ENCODE data around the gene MXD4.

MXD4 gene

DNA sequence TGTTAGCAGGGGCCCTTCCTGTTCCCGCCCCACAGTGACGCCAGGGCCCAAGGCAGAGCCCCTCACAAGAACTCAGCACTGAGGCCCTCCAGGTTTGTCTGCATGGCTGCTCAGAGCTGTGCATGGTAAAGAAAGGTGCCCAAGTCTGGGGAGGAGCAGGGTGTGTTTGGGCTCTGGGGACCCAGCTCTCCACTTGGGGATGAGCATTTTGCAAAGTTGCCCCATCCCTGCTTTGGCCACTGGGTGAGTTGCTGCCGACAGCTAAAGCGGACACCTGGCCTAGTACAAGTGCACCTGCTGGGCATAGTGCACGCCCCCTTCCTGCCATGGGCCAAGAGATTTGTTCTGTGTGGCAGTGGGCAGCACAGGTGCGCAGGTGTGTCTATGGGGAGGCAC lies 2.0 kb upstream of the MXD4 start:
- peak in 2 of 51 donors; percentile 17 to 41 for DNase-seq

GRCh38 chr4:2262944-2263250 lies 988 bp upstream of the MXD4 start:
- DNase-seq = no peak

GRCh38 chr4:2262145-2262943 lies 435 bp upstream of the MXD4 start:
- DNase-seq = peak; percentile 65 to 100 (median 99)

DNA sequence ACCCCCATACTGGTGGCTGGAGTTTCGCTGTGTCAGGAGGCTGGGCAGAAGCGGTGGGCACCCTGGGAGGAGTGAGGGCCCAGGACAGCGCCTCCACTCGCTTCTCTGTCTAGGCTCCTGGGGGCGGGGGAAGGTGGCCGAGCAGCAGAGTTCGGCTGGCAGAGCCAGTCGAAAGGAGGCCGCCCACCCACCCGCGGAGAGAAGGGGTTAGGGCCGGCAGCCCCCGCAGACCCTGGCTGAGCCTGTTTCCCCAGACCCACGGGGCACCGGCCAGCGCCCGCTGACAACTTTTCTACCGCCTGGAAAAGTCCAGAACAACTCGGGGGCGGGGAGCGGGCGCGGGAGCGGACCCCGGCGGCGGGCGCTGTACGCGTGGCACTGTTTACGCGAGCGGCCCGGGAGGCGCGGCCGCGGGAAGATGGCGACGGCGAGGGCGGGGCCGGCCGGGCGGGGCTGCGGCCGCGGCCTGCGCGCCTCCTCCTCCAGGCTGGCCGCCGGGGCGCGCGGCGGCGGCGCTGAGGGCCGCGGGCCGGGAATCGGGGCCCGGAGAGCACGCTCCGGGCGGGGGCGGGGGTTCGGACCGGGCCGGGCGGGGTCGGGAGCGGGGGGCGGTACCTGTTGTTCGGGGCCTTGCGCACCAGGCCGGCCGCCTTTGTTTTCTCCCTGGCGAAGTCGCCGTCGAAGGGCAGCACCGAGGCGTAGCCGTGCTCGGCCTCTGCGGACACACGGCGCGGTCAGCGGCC lies 628 bp downstream of the MXD4 start:
- DNase-seq = peak in 12 of 51 donors; percentile 30 to 60 (median 42)

- no peak for DNase-seq
Measured at GRCh38 chr4:2260344-2261109, 1.4 kb downstream of the MXD4 start.

DNA sequence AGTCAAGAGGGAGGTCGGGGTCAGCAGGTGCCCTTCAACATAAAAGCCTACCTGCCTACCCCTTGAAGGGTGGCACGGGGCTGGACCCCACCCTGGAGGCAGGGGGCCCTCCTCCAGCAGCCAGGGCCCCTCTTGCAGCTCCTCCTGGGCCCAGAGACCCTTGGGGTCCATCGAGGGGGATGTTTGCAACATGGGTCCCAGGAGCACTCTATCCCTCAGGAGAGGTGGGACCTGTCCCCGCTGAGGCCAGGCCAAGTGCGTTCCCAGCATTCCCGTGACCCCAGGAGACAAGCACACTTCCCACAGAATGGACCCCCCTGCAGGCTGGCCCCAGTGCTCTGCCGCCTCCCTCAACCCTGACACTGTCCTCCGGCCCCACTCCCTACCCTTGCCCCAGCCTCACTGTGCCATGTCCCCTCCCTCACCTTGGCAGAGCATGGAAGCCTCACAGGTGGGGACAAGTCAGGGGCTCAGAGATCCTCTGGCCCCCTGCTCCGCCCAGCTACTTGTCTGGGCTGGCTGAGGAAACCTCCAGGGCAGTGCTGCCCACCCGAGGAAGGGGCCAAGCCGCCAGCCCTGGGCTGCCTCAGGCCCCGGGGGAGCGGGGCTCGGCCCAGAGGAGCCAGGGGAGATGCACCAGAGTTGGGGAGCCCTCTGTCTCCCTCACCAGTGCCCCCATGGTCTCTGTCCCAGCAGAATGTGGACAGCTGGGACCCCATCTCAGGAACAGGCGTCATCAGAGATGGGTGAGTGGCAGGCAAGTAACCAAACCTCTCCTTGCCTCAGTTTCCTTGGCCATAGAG lies 2.2 kb downstream of the MXD4 start:
- DNase-seq = no peak

GRCh38 chr4:2259036-2259540 lies 2.8 kb downstream of the MXD4 start:
- no peak for DNase-seq

DNA sequence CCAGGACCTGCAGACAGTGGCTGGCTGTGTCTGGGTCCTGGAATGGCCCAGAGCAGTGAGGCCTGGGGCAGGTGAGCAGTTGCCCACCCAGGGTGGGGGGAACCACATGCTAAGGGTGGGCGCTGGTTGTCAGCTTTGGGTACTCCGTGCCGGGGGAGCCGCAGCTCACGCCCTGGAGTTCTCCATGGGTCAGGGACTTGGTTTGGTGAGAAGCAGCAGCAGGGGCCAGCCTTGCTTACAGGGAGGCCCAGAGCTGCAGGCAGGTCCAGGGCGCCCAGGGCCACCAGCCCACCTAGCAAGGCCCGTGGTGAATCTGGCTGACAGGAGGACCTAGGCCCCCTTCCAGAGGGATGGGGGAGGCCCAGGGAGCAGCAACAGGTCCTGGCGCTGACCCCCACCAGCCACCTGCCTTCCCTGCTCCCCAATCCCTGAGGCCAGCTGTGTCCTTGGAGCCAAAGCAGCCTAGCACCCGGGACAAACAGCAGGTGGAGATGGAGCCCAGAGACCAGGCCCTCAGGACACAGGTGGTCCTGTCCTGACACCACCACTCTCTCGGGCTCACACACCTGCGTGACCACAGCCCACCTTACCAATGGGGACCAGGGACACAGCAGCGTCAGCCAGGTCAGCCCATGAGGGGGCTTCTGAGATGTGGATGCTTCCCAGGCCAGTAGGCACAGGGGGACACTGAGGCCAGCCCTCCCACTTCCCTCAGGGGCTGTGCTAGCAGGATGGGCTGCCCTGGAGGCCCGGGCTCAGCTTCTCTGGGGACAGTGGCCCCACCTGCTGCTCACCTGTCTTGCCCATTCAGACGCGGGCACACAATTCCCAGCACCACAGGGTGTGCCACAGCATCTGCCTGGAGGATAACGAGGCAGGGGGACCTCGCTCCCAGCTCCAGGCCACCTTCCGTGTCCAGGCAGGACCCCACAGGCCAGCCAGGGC lies 3.5 kb downstream of the MXD4 start:
- DNase-seq = no peak

- no peak for DNase-seq
Measured at GRCh38 chr4:2257361-2258081, 4.4 kb downstream of the MXD4 start.

DNA sequence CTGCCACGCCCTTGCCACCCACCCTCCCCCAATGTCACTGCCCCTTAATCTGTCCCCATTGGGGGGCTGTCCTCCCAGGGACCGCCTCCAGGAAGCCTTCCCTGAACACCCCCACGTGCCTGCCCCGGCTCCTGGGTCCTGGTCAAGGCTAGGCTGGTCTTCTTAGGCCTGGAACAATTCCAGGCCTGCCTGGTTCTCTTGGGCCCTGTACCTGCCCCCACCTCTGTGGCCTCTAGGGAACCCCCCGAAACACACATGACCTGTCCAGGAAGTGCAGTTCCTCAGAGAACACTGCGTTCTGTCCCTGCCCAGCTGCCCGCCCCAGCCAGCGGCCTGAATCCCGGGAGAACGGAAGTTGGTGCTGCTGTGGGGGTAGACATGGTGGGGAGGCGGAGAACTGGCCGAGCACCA lies 5.1 kb downstream of the MXD4 start:
- DNase-seq = peak in 2 of 51 donors; percentile 22 to 36

DNA sequence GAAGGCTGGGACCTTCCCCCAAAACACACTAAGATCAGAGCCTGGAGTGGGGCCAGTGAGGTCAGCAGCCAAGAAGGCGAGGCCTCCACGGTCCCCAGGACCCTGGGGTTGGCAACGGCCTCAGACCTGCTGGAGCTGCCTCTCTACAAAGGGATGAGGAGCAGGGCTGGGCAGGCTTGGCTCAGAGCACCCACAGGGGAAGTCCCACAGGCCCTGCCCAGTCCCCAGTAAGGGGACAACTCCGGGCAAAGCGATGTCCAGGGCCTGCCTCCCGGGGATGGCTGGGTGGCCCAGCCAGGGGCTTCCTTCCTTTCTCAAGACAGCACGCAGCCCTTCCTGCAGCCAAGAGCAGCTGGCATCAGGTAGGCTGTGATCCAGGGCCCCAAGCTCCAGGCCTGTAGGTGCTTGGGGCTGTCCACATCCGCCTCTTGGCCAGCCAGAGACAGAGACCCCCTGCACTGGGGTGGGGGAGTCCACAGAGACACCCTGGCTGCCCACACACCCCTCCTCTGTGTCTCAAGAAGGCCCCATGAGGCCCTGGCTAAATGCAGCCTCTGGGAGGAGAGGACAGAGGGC lies 5.7 kb downstream of the MXD4 start:
- DNase-seq = no peak

GRCh38 chr4:2255501-2256155 lies 6.3 kb downstream of the MXD4 start:
- DNase-seq = peak in 7 of 51 donors; percentile 28 to 57 (median 37)

DNA sequence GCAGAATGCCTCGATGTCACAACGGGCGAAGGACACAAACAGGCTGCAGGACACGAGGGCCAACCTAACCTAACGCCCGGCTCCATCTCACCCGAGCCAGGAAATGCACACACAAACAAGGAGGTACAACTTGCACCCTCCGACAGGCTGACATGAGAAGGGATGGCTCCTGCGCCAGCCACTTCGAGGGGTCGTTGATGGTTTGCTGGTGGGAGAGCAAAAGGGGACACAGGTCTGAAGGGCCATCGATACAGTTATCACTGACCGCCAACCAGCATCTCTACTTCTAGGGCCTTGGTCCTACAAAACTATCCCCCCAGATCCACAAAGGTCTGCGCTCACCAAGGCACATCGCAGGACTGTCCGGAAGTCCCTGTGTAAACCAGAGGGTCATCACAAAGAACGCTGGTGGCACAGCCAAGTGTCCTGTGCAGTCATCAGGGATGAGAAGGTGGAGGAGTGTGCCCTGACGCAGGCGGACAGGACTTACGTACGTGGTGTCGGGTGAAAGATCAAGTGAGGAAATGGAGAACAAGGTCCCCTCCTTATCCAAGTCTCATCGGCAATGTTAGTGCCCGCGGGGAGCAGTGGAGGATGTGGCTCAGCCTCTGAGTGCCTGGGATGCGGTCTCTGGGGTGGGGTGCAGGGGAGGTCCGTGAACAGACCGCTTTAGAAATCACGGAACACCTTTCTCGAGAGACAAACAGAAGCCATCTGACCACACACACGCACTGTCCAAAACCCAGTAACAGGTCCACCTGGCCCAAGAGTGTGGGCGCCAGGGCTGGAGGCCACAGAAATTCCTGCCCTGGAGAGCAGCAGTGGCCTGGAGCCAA lies 7.0 kb downstream of the MXD4 start:
- no peak for DNase-seq

DNA sequence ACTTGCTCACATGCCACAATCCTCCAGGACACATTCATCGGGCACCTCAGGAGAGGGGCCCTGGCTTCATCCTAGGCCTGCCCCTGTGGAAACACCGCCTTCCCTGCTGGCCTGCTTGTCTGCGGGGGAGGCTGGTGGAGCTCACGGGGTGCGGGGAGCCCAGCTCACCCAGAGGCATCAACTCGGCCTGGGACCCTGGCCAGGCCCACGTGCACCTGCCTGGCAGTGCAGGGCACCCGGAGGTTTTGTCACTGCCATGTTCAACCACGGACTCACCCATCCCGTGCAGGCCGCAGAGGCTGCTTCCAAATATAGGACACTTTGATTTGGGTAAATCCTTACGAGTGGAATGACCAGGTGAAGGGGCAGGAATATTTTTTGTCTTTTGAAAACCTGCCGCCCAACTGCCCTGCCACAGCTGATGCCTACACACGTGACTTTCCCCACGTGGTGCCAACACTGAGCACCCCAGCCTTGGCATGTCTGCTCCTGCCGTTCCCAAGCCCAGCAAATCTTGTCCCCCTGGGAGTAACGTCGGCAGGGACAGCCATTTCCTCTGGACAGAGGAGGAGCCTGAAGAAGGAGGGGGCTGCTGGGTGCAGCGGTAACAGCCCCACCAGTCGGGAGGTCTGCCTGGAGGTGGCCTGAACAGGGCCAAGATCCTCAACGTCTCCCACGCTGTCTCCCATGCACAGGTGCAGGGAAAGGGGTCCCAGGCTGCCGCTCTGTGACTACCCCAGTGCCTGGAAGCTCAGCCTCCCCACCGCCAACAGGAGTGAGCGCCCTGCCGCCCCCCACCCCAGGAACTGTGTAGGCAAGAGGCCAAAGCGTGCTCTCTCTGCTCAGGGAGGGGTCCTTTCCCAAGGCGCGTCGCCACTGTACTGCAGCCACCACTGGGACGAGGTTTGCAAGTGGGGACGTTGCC lies 8.5 kb downstream of the MXD4 start:
- no peak for DNase-seq

DNA sequence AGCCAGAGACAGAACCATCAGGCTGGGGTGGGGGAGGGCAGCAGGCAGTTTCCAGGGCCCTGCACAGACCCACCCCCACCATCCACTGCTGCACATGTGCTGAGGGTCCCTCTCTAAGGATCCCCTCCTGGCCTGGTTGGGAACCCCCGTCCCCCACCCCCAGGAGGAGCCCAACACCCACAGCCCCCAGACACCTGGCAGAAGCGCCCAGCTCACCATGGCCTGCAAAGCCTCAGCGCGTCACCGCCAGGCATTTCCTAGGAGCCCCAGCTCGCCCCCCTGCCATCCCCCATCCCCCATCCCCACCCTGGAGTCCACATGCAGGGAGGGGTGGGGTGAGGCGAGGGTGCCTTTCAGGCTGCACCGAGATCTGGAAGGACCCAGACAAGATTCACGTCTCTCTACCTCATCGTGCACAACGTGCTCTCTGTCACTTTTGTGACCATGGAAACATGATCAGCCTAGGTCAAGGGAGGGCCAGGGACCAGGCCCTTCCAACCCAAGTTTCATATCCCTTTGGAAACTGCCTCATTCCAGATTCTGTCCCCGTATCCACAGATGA lies 9.3 kb downstream of the MXD4 start:
- DNase-seq = no peak

Data from hypothalamus (tissue), 51 donors.